Suppressor macrophage treated with lipopolysaccharide for 4 hours (primary cell): Measurements from ENCODE around the gene NUMB.

ENCODE experiments used
- DNase-seq: peaks from one replicate; pipeline ENCODE4 v3.0.0-alpha.2; 2020

NUMB gene

DNA sequence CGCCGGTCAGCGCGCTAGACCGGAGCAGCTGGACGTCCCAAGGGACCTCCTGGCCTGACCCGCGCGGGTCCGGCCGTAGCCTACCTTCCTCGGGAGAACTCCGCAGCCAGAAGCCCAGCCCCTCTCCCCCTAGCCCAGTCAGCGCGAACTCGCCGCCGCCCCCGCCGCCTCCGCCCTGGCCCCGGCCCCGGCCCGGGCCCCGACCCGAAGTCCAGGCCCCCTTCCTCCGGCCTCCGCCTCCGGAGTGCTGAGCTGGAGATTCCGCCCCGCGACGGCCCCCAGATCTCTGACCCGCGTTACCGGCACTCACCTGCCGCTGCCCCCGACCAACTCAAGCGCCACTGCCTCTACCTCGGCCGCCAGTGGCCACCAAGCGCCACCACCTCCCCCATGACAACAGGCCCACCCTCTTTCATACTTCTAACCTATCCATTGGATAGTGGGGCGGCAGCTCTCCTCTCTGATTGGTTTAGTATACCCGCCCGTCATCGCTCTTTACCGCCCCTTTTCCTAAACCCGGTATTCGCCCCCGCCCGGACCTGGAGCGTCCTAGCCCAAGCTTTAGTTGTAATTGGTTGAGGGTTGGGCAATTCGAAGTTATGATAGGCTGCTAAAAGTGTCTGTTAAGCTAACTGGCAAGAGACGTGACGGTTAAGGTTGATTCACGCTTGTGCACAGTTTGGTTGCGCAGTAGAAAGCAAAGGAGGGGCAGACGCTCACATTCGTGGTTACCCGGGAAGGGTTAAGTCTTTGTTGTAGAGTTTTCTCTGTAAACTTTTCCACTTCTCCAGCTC lies at the start of gene NUMB:
NUMB (minus strand) TSS at position 364 of the 794 bp plus-strand sequence. CDS start 102,795 bp downstream, outside the sequence.
- peak; percentile 100 for DNase-seq

DNA sequence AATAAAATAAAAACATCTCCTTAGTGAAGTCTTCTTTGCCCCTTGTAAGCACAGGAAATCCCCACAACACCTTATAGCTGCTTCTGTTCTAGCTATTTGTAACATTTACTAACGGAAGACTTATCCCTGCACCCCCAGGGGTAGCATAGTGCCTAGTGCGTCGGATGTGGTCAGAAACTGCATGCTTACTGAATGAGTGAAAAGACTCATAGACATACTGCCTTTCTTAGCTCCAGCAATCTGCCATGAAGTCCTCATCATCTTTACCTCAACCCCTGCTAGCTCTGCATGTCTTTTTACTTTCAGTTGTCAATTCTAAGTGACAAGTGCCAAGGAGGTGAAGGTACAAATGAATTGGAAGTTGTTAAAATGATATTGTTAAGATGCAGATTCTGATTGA lies 45.3 kb upstream of the NUMB start:
- DNase-seq, result no peak

DNA sequence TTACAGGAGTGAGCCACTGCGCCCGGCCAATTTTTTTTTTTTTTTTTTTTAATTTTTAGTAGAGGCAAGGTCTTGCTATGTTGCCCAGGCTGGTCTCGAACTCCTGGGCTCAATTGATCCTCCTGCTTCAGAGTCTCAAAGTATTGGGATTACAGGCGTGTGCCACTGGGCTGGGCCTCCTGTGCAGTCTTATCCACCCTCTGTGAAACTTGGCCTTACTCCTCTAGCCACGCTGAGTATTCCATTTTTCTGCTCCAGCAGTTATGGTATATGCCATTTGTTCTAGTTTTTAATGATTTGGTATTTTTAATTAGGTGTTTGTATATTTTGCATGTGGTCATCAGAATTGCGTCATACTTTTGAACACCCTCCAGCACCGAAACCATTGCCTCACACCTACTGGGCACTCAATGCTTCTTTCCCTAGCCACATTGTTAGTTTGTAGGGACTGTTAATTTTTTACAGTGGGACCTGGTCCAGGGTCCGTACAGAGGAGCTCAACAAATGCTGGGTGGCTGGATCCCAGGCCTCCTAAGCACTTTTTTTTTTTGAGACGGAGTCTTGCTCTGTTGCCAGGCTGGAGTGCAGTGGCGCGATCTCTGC lies 43.8 kb upstream of the NUMB start:
- DNase-seq, result no peak

DNA sequence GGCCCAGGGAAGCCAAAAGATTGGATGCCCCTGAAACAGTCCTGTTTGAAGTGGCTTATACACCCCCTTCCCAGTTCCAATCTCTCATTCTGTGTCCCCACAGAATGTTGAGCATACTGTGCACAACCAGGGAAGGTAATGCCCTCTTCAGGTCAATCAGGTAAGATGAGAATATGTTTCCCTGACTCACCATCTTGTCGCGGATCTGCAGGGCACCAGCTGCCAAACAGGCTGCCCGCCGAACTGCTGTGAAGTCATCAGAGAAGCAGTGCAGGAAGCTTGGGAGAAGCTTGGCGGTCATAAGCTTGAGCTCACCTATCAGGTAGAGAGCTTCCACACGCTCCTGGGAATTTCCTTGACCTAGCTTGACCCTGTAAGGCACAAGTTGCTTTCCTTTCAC lies 42.0 kb upstream of the NUMB start:
- DNase-seq, result no peak

DNA sequence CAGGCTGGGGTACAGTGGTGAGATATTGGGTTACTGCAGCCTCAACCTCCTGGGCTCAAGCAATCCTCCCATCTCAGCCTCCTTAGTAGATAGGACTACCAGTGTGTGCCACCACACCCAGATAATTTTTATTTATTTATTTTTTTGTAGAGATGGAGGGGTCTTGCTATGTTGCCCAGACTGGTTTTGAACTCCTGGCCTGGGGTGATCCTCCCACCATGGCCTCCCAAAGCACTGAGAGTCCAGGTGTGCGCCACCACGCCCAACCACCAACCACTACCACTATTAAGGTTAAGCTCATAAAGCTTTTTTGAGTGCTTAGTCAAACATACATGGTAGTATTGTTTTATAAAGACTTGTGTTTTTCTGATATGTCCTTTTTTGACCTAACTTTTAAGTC lies 36.2 kb upstream of the NUMB start:
- DNase-seq, result no peak

DNA sequence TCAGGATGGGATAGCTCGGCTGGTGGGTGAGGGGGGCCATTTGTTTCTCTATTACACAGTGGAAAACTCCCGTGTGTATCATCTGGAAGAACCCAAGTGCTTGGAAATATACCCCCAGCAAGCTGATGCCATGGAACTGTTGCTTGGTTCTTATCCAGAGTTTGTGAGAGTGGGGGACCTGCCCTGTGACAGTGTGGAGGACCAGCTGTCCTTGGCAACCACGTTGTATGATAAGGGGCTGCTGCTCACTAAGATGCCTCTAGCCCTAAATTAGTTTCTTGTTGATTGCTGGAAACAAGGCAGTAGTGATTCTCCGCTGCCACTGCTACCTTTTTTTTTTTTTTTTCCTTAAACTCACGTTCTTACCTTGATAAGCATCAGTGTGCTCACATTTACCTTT lies 34.3 kb upstream of the NUMB start:
- DNase-seq, result no peak

DNA sequence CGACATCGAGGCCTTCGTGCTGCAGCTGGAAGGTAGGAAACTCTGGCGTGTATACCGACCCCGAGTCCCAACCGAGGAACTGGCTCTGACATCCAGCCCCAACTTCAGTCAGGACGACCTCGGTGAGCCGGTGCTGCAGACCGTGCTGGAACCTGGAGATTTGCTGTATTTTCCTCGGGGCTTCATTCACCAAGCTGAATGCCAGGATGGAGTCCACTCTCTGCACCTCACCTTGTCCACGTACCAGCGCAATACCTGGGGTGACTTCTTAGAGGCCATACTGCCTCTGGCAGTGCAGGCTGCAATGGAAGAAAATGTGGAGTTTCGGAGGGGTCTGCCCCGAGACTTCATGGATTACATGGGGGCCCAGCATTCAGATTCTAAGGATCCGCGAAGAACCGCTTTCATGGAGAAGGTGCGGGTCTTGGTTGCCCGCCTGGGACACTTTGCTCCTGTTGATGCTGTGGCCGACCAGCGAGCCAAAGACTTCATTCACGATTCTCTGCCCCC lies 33.8 kb upstream of the NUMB start:
- DNase-seq, result no peak

DNA sequence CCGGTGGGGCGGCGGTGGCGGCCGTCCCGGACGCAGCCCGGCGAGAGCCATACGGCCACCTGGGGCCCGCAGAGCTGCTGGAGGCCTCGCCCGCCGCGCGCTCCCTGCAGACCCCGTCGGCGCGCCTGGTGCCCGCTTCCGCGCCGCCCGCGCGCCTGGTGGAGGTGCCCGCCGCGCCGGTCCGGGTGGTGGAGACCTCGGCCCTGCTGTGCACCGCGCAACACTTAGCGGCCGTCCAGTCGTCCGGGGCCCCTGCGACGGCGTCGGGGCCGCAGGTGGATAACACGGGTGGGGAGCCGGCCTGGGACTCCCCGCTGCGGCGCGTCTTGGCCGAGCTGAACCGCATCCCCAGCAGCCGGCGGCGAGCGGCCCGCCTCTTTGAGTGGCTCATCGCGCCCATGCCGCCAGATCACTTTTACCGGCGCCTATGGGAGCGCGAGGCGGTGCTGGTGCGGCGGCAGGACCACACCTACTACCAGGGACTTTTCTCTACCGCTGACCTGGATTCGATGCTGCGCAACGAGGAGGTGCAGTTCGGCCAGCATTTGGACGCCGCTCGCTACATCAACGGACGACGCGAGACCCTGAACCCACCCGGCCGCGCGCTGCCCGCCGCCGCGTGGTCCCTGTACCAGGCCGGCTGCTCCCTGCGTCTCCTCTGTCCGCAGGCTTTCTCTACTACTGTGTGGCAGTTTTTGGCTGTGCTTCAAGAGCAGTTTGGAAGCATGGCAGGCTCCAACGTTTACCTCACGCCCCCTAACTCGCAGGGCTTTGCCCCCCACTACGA lies 33.1 kb upstream of the NUMB start:
- DNase-seq, result peak; percentile 65

DNA sequence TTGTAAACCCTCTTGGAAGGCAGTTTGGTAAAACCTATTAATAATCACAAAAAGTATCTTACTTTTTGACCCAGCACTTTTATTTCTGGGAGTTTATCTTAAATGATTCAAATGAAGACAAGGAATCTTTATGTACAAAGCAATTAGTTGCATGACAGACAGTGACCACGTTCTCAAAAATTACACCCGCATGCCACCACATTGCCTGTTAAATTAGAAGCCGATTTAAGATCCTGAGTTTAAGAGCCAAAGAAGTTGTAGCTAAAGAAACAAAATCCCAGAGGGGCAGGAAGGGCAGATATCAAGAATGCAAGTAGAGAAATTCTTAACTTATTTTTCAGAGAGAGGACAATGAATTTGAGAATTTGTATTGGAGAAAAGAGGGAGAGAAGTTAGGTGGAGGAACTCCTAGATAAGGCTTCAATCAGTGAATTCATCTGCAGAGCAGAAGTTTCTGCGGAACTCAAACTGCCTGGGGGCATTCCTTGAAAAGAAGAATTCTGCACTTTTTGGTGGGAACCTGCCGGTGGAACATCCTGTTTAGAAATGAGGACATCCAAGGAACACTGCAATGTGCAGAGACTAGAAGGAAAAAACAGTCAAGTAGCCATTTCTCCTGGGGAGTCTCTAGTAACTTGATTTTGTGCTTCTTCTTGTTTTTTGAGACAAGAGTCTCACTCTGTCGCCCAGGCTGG lies 31.3 kb upstream of the NUMB start:
- DNase-seq, result no peak

DNA sequence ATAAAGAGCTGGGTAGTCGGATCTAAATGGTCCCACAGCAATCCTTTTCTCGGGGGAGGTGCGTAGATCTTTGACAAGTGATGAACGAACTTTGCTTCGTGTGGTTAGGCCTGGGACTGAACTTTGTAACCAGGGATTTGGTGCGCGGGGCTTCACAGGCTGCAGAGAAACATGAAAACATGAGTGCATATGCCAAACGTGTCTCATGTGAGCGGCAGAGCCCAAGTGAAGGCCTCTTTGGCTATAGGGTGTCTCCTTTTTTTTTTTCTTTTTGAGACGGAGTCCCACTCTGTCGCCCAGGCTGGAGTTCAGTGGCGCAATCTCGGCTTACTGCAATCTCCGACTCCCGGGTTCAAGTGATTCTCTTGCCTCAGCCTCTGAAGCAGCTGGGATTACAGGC lies 20.3 kb upstream of the NUMB start:
- DNase-seq, result no peak

DNA sequence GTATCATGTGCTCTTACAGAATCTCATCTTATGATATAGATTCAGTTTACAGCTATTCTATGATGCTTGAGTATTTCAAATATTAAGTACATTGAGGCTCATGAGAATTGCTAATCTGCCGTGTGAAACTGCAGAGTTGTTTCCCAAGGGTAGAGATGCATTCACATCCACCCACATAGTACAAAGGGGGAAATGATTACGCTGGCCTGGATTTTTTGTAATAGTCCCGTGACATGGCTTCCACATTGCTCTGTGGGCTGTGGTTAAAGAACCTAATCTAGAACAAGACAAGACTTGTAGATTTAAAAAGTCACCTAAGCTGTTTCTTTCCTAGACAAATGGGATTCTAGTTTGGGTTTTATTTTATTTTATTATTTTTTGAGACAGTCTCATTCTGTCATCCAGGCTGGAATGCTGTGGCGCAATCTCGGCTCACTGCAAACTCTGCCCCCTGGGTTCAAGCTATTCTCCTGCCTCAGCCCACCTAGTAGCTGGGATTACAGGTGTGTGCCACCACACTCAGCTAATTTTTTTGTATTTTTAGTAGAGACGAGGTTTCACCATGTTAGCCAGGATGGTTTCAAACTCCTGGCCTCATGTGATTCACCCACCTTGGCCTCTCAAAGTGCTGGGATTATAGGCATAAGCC lies 19.4 kb upstream of the NUMB start:
- peak; percentile 96 for DNase-seq

DNA sequence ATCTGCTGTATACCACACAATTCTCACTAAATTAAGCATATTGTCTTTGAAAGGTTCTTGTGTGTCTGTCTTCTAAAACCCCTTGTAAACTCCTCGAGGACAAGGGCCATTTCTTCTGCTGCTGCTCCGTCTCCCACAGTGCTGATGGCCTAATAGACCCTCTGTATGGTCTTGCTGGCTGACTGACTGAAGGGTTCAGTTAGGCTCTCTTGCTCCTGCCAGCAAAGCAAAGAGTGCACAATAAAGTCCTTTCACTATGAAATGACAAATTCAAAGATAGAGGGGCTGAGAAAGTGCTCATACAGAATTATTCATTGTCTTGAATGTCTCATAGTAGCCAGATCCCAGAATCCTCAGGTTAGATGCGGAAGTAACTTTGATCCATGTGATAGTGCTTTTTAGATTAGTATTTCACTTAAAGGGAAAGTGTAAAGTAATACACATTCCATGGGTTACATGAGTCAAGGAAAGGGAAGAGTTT lies 18.1 kb upstream of the NUMB start:
- peak; percentile 46 for DNase-seq

DNA sequence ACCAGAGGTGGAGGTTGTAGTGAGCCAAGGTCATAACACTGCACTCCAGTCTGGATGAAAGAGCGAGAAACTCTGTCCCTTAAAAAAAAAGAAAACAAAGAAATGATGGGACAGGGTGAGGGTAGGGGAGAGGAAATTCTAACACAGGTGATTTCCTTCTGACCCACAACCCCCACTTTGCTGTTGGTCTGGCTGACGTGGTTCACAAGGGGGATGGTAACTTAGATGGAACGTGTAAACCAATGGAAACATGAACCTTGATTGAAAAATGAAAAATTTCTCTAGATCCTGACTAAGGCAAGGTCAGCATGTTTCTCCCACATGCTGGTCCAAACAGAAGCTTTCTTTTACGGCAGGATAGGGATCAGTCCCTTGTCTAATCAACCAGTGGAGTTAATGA lies 16.6 kb upstream of the NUMB start:
- DNase-seq, result no peak

DNA sequence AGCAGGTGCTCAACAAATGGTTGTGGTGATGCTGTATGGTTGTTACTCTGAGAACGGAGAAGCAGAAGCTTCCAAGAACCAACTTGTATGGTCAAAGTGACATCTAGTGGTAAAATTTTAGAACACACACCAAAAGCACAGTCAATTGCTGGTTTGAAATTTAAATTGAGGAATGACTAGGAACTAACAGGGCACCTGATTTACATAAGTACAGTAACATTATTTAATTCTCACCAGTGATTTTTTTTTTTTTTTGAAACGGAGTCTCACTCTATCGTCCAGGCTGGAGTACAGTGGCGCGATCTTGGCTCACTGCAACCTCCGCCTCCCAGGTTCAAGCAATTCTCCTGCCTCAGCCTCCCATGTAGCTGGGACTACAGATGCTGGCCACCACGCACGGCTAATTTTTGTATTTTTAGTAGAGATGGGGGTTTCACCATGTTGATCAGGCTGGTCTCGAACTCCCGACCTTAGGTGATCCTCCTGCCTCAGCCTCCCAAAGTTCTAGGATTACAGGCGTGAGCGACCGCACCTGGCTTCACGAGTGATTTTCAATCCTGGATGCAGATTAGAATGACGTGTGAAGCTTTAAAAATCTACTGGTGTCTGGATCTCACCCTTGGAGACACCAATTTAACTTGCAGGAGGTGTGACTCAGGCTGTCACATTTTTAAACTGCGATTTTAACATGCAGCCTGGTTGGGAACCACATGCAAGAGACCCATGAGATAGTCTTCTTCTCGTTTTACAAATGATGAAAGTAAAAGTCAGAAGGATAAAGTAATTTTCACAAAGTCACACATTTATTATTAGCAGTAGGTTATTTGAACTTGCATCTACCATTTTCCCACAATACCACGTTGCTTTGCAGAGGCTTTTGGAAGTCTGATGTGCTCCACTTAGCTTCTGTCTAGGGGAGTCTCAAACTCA lies 14.1 kb upstream of the NUMB start:
- DNase-seq, result peak; percentile 78

DNA sequence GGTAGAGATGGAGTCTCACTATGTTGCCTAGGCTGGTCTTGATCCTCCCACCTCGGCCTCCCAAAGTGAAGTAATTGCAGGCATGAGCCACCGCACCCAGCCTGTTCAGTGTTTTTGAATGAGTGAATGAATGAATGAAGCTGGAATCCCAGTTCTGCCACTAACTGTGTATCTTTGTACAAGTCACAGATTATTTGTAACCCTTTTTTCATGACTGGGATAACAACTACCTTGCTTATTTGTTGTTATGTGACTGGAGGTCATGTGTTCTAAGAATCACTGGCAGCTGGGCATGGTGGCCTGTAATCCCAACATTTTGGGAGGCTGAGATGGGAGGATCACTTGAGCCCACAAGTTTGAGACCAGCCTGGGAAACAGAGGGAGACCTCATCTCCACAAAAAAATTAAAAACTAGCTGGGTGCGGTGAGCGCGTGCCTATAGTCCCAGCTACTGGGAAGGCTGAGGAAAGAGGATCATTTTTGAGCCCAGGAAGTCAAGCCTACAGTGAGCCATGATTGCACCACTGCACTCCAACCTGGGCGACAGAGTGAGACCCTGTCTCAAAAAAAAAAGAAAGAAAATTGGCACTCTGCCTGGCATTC lies 13.3 kb upstream of the NUMB start:
- DNase-seq, result no peak

DNA sequence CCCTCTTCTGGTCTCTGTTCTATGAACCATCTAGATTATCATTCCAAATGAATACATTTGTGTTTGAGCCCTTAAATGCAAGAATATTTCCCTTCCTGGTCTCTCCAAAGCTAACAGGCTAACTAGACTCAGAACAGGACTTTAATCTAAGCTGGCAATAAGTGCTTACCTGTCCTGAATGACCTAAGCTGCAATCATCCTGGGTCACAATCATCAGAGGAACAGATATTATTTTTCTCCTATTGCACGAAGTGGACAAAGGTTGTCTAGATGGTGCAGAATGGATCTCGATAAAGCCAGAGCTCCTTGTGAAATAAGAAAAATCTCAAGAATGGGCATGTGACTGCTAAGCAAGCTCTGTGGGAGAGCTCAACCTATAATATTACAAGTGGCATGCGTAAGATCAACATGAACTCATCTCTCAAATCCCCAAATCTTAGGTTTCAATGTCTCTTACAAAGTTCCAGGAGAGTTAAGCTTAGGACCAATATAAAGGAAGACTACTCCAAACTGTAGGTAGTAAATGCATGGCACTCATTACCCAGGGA lies 10.6 kb upstream of the NUMB start:
- peak; percentile 40 for DNase-seq

DNA sequence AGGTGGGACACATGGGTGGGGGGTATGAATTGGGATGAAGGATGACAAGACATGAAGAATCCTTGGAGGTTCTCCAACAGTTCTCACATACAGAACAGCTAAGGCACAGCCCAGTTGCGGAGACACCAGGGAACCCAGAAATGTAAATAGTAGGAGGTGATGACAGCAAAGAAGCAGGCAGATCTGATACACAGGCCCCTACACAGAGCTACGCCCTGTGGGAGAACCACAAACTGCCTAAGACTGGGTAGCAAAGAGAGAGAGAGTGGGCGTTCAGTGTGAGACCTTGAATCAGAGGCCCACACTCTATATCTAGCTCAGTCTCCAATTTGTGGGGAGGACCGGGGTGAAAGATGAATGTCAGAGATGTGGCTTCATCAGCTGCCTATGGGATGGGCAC lies 9.5 kb upstream of the NUMB start:
- DNase-seq, result peak; percentile 82

DNA sequence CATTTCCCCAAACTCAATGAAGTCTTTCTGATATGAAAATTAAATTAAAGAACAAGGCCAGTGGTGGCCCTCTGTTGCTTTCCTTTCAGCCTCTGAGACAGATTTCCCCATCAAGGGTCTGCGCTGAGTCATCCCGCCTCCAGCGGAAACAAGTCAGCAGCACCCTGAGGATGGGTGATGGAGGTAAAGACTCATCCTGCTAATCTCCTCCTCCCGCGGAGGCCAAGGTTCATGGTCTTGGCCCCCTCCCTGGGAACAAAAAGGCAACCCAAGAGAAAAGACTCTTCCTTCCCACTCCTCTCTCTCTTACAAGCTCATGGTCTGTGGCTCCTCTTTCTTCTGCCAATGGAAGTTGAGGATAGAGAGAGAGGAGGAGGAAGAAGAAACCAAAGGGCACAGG lies 9.0 kb upstream of the NUMB start:
- peak; percentile 95 for DNase-seq

DNA sequence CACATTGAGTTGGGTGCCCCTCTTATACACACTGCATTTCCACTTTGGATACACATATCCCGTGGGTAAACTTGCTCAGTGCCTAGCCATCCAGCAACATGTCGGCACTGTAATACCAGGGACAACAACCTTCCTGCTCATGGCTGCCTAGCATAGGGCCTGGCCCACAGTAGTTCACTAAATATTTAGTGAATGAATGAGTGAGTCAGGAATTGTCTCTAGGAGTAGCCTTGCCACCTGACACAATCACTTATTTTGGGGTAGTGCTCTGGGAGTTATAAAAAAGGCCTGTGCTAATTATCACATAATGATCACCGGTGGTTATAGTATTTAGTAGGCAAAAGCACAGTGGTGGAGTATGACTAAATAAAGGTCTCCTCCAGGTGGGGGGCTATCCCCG lies 8.5 kb upstream of the NUMB start:
- no peak for DNase-seq

DNA sequence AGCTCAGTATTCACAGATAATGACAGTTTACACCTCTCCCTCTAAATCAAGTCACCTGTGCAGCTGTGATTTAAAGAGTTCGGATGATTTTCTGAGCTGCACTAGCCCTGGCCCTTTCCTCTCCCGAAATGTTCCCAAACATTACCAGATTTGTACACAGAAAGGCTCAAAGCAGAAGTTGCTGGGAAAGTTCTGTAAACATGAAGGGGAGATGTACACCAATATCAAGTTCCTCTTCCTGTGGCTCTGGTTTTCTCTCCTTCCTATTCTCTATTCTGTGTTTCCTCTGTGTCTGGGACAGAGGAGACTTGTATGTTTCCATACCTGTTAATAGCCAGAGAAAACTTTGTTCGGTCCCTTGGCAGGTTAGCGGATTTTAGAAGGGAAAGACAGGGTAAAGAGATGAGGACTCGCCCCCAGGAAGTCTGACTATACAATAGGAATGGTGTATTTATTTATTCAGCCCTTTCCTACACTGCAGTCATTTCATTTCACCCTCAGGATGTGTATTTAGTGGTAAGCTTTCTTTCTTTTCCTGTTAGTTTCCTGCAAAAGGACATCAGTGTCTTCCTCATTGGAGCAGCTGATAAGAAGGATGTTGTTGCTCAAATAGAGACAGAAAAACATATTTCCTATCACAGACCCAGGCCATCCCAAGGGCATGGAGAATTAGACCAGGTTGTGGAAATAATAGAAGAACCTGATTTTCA lies 7.6 kb upstream of the NUMB start:
- DNase-seq, result peak; percentile 81
